GM12864 (cell line): ENCODE results near the gene PTPRD.
"Not testable (repeated sequence)": the region's sequence is repeated elsewhere in the genome, so short reads cannot be mapped to it uniquely, and the experiment has no call there.

Source experiments
- DNase-seq: peaks from one replicate; pipeline ENCODE4 v3.0.0-alpha.2; 2011; ENCODE audit warnings: low read depth
- H3K4me3 ChIP-seq: 2 replicates; pipeline ENCODE4 v1.5.1; 2011; ENCODE audit warnings: mild to moderate bottlenecking, low read depth, low read length, control low read depth
- CTCF ChIP-seq: IDR thresholded peaks from 2 replicates; pipeline ENCODE4 v1.5.1; 2011; ENCODE audit warnings: low read depth, mild to moderate bottlenecking, moderate library complexity, low read length, control low read depth, inconsistent platforms; ENCODE audit errors: missing control alignments

Gene PTPRD

GRCh38 chr9:9002826-9003583 lies 1609.8 kb downstream of the PTPRD start:
- no peak for DNase-seq

GRCh38 chr9:8980496-8981013 lies 1632.2 kb downstream of the PTPRD start:
- no peak for TF ChIP-seq CTCF
- DNase-seq, result no peak
- H3K4me3 ChIP-seq, result no peak overlapping the region

More at GRCh38 chr9:9002826-9003583, 1609.8 kb downstream of the PTPRD start:
- no peak for TF ChIP-seq CTCF
- H3K4me3 ChIP-seq, result no peak overlapping the region

- no peak for TF ChIP-seq CTCF
- no peak for DNase-seq
- H3K4me3 ChIP-seq, result no peak overlapping the region
Observed at GRCh38 chr9:8978334-8978733, 1634.5 kb downstream of the PTPRD start.

- not testable (repeated sequence) for H3K4me3 ChIP-seq, DNase-seq
Observed at GRCh38 chr9:8968350-8968749, 1644.5 kb downstream of the PTPRD start.

- TF ChIP-seq CTCF, result no peak
- DNase-seq, result no peak
- no peak overlapping the region for H3K4me3 ChIP-seq
Observed at GRCh38 chr9:8963885-8964284, 1648.9 kb downstream of the PTPRD start.

- DNase-seq, result no peak
- H3K4me3 ChIP-seq, result no peak overlapping the region
- no peak for TF ChIP-seq CTCF
Observed at GRCh38 chr9:8962084-8962483, 1650.7 kb downstream of the PTPRD start.

- no peak for DNase-seq
- no peak for TF ChIP-seq CTCF
Observed at GRCh38 chr9:8961186-8961851, 1651.5 kb downstream of the PTPRD start.

More at GRCh38 chr9:8961186-8961851, 1651.5 kb downstream of the PTPRD start:
- H3K4me3 ChIP-seq, result no peak overlapping the region
